ENCODE results near the gene SDHA. TPM values are rescaled to one million over a fixed set of nuclear protein-coding genes. Genes with fewer than 3 reads are reported as not detected.

The SDHA gene
- total RNA-seq, 2 donors from 2014 or later: 59.6 to 70.5 TPM

DNA sequence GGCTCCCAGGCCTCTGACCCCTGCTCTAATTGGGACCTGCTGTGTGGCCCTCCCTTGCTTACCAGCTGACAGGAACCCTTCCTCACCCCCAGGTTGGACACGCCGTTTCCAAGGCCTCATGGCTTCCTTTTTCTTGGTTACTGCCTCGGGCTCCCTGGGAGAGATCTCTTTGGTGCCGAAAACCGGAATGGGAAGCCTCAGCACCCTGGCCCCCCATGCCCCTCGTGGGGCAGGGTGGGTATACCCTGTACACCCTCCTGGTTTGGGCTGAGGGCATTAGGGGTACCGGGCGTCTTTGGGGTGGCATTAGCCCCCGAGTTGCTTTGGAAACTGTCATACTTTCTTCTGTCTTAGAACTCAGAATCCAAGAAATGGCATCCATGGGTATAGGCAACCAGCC is 37.0 kb upstream of the SDHA start:
- Histone ChIP-seq H3K27ac (no peak overlapping the region), H3K27me3 (replicated peaks; ENCODE audit: insufficient read depth) (no peaks in the 10 kb centered on the region), H3K9me3 (no peaks in the 10 kb centered on the region), H3K4me3 (no peak overlapping the region), H3K4me1 (ENCODE audit: control insufficient read depth in 1 of 2, low read depth in 2 of 2) (no peaks in the 10 kb centered on the region), H3K36me3 (no peaks in the 10 kb centered on the region)
- no peak for TF ChIP-seq CTCF (IDR thresholded peaks at IDR 0.05)
- no peak for ATAC-seq (ENCODE audit: insufficient number of reproducible peaks, low FRiP score, low read depth)
- no peak for DNase-seq (ENCODE audit: low spot score)

GRCh38 chr5:181566-181965 is 36.6 kb upstream of the SDHA start:
- H3K4me1 ChIP-seq (ENCODE audit: control insufficient read depth in 1 of 2, low read depth in 2 of 2): no peaks in the 10 kb centered on the region

GRCh38 chr5:182126-182525 is 36.0 kb upstream of the SDHA start:
- H3K27me3 ChIP-seq (replicated peaks; ENCODE audit: insufficient read depth): no peaks in the 10 kb centered on the region
- no peak for DNase-seq (ENCODE audit: low spot score)
- no peaks in the 10 kb centered on the region for H3K4me1 ChIP-seq (ENCODE audit: control insufficient read depth in 1 of 2, low read depth in 2 of 2)
- no peak for TF ChIP-seq CTCF (IDR thresholded peaks at IDR 0.05)
- ATAC-seq (ENCODE audit: insufficient number of reproducible peaks, low FRiP score, low read depth): no peak
- H3K4me3 ChIP-seq: no peak overlapping the region
- no peaks in the 10 kb centered on the region for H3K9me3 ChIP-seq
- no peaks in the 10 kb centered on the region for H3K36me3 ChIP-seq
- no peak overlapping the region for H3K27ac ChIP-seq

More at GRCh38 chr5:181566-181965, 36.6 kb upstream of the SDHA start:
- Histone ChIP-seq H3K36me3 (no peaks in the 10 kb centered on the region), H3K27ac (no peak overlapping the region), H3K27me3 (replicated peaks; ENCODE audit: insufficient read depth) (no peaks in the 10 kb centered on the region), H3K9me3 (no peaks in the 10 kb centered on the region), H3K4me3 (no peak overlapping the region)
- TF ChIP-seq CTCF (IDR thresholded peaks at IDR 0.05): no peak
- DNase-seq (ENCODE audit: low spot score) (no peak), ATAC-seq (ENCODE audit: insufficient number of reproducible peaks, low FRiP score, low read depth) (no peak)

GRCh38 chr5:184471-184870 is 33.6 kb upstream of the SDHA start:
- no peak overlapping the region for H3K27ac ChIP-seq
- no peaks in the 10 kb centered on the region for H3K36me3 ChIP-seq
- ATAC-seq (ENCODE audit: insufficient number of reproducible peaks, low FRiP score, low read depth) (no peak), DNase-seq (ENCODE audit: low spot score) (no peak)
- peaks cover 0 to 9% of the 10 kb centered on the region in 2 donors for H3K4me1 ChIP-seq (ENCODE audit: control insufficient read depth in 1 of 2, low read depth in 2 of 2)
- no peak for TF ChIP-seq CTCF (IDR thresholded peaks at IDR 0.05)
- no peaks in the 10 kb centered on the region for H3K9me3 ChIP-seq
- H3K27me3 ChIP-seq (replicated peaks; ENCODE audit: insufficient read depth): no peaks in the 10 kb centered on the region
- no peak overlapping the region for H3K4me3 ChIP-seq

DNA sequence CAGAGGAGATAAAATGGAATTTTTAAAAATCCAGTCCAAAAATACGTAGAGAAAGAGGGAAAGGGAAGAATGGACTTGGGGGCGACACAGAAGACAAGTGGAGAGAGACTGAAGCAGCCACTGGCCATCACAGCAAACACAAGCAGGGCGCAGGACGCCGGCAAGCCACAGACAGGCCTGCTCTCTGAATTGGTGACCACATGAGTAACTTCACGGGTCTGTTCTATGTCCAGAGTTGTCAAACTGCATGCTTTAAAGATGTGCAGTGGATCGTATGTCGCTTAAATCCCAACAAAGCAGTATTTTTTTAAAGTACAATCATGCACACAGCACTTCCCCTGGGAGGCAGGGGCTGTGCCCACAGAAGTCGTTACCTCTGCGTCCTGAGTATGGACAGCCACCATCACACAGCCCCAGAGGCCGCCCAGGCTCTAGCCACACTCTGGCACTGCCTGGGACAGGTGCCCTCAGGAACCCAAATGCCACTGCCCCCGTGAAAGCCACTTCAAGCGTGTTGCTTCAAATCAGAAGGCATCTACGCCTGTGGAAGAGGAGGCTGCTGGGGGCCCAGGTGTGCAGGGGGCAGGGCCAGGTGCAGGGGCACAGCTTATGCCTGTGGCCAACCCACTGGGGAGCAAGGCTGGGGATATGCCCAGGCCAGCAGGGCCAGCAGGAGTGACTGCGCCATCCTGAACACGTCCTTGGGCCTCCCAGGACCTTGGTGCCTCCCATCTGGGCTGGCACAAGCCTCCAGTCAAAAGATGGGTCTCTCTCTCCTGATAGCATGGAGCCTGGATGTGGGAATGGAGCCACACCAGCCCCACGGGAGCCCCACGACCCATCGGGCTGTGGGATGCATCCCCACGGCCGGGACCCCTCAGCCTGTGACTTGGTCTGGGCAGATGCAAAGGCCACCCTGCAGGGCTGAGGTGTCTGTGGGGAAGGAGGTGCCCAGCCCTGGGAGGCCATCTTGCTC is 32.7 kb upstream of the SDHA start:
- Histone ChIP-seq H3K27ac (no peak overlapping the region), H3K4me1 (ENCODE audit: control insufficient read depth in 1 of 2, low read depth in 2 of 2) (peaks cover 0 to 12% of the 10 kb centered on the region in 2 donors), H3K27me3 (replicated peaks; ENCODE audit: insufficient read depth) (no peaks in the 10 kb centered on the region), H3K36me3 (no peaks in the 10 kb centered on the region), H3K4me3 (no peak overlapping the region), H3K9me3 (no peaks in the 10 kb centered on the region)
- no peak for ATAC-seq (ENCODE audit: insufficient number of reproducible peaks, low FRiP score, low read depth)
- TF ChIP-seq CTCF (IDR thresholded peaks at IDR 0.05): no peak
- no peak for DNase-seq (ENCODE audit: low spot score)

Measured in thoracic aorta (tissue), 2 donors.